RWPE2 (cell line): ENCODE results near the gene FABP1.

Source experiments
- ATAC-seq: fragments of 200-7000 bp; cut with Tn5 transposase; 3 replicates; pipeline ENCODE4 v1.9.1; 2021; ENCODE audit warnings: low read depth
- DNase-seq: peaks from one replicate; pipeline ENCODE4 v3.0.0-alpha.2; 2020; ENCODE audit warnings: low spot score
- H3K27ac ChIP-seq: fragments of 450-650 bp; 2 replicates; pipeline ENCODE4 v1.5.1; 2017; ENCODE audit warnings: mild to moderate bottlenecking; ENCODE audit not compliant: poor library complexity, severe bottlenecking
- H3K27me3 ChIP-seq: fragments of 250-450 bp; sonication (Bioruptor Pico); 2 replicates; pipeline ENCODE4 v1.5.1; 2021; ENCODE audit warnings: mild to moderate bottlenecking, moderate library complexity; ENCODE audit not compliant: insufficient read depth, poor library complexity, severe bottlenecking
- H3K36me3 ChIP-seq: fragments of 250-450 bp; sonication (Bioruptor Pico); 2 replicates; pipeline ENCODE4 v1.5.1; 2020; ENCODE audit warnings: low read depth, mild to moderate bottlenecking, moderate library complexity
- H3K4me1 ChIP-seq: fragments of 250-450 bp; sonication (Bioruptor Pico); 2 replicates; pipeline ENCODE4 v1.5.1; 2021; ENCODE audit warnings: mild to moderate bottlenecking, moderate library complexity; ENCODE audit not compliant: insufficient read depth, poor library complexity, severe bottlenecking
- H3K4me3 ChIP-seq: fragments of 250-450 bp; sonication (Bioruptor Pico); 2 replicates; pipeline ENCODE4 v1.5.1; 2021; ENCODE audit warnings: mild to moderate bottlenecking, moderate library complexity; ENCODE audit not compliant: severe bottlenecking
- H3K9me3 ChIP-seq: fragments of 250-450 bp; sonication (Bioruptor Pico); 2 replicates; pipeline ENCODE4 v1.5.1; 2021; ENCODE audit warnings: mild to moderate bottlenecking, moderate library complexity; ENCODE audit not compliant: severe bottlenecking
- CTCF ChIP-seq: fragments of 450-650 bp; IDR thresholded peaks from one replicate; pipeline ENCODE4 v1.5.1; 2017; ENCODE audit warnings: mild to moderate bottlenecking, moderate library complexity; ENCODE audit not compliant: poor library complexity, severe bottlenecking

The FABP1 gene

GRCh38 chr2:88131999-88132368 is 4.1 kb upstream of the FABP1 start:
- Histone ChIP-seq H3K36me3 (no peaks in the 10 kb centered on the region), H3K4me1 (no peaks in the 10 kb centered on the region), H3K27me3 (peaks cover 4% of the 10 kb centered on the region), H3K9me3 (no peaks in the 10 kb centered on the region), H3K27ac (no peak overlapping the region), H3K4me3 (no peak overlapping the region)
- ATAC-seq (no peak), DNase-seq (no peak)
- no peak for TF ChIP-seq CTCF

GRCh38 chr2:88131201-88131998 is 3.5 kb upstream of the FABP1 start:
- DNase-seq (no peak), ATAC-seq (no peak)
- Histone ChIP-seq H3K27me3 (peaks cover 2% of the 10 kb centered on the region), H3K36me3 (no peaks in the 10 kb centered on the region), H3K9me3 (no peaks in the 10 kb centered on the region), H3K4me3 (no peak overlapping the region), H3K4me1 (no peaks in the 10 kb centered on the region), H3K27ac (no peak overlapping the region)
- no peak for TF ChIP-seq CTCF

- Histone ChIP-seq H3K4me1 (no peaks in the 10 kb centered on the region), H3K9me3 (no peaks in the 10 kb centered on the region), H3K36me3 (no peaks in the 10 kb centered on the region), H3K27me3 (no peaks in the 10 kb centered on the region), H3K27ac (no peak overlapping the region), H3K4me3 (no peak overlapping the region)
- no peak for ATAC-seq
- no peak for TF ChIP-seq CTCF
- no peak for DNase-seq
Observed at GRCh38 chr2:88129313-88129959, 1.6 kb upstream of the FABP1 start.

GRCh38 chr2:88128654-88129312 is 921 bp upstream of the FABP1 start:
- Histone ChIP-seq H3K4me3 (no peak overlapping the region), H3K27ac (no peak overlapping the region), H3K36me3 (no peaks in the 10 kb centered on the region), H3K9me3 (no peaks in the 10 kb centered on the region), H3K4me1 (no peaks in the 10 kb centered on the region), H3K27me3 (no peaks in the 10 kb centered on the region)
- no peak for TF ChIP-seq CTCF
- DNase-seq (no peak), ATAC-seq (no peak)

- no peak for DNase-seq
- Histone ChIP-seq H3K4me3 (no peak overlapping the region), H3K27me3 (no peaks in the 10 kb centered on the region), H3K4me1 (no peaks in the 10 kb centered on the region), H3K36me3 (no peaks in the 10 kb centered on the region), H3K27ac (no peak overlapping the region), H3K9me3 (no peaks in the 10 kb centered on the region)
- no peak for ATAC-seq
- no peak for TF ChIP-seq CTCF
Observed at GRCh38 chr2:88127638-88127887, 299 bp downstream of the FABP1 start.
